ENCODE measurements around the gene ANKLE2.

DNA sequence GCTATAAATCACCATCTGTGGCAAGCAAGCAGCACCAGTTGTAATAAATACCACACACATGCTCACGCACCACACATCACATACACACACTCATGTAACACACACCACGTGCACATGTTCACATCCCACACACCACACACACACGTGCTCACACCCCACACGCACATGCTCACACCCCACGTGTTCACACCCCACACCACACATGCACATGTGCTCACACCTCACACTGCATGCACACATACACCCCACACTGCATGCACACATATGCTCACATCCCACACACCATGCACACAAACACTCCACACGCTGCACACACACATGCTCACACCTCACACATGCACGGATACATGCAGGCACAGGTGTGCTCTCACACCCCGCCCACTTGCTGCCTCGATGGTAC lies 22.9 kb upstream of the ANKLE2 start:
- TF ChIP-seq, protein P1, sequence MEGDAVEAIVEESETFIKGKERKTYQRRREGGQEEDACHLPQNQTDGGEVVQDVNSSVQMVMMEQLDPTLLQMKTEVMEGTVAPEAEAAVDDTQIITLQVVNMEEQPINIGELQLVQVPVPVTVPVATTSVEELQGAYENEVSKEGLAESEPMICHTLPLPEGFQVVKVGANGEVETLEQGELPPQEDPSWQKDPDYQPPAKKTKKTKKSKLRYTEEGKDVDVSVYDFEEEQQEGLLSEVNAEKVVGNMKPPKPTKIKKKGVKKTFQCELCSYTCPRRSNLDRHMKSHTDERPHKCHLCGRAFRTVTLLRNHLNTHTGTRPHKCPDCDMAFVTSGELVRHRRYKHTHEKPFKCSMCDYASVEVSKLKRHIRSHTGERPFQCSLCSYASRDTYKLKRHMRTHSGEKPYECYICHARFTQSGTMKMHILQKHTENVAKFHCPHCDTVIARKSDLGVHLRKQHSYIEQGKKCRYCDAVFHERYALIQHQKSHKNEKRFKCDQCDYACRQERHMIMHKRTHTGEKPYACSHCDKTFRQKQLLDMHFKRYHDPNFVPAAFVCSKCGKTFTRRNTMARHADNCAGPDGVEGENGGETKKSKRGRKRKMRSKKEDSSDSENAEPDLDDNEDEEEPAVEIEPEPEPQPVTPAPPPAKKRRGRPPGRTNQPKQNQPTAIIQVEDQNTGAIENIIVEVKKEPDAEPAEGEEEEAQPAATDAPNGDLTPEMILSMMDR (IDR thresholded peaks at IDR 0.05 in 4 of 5, conservative IDR thresholded peaks at IDR 0.05 in 1 of 5): no peak
- TF ChIP-seq POLR2A (IDR thresholded peaks at IDR 0.05): no peak

Measured in gastrocnemius medialis (tissue), 4 donors.